A549 (cell line): ENCODE results near the gene EEF1B2. TPM values are rescaled to one million over a fixed set of nuclear protein-coding genes. Genes with fewer than 3 reads are reported as not detected.
A peak's percentile ranks its signal among the peaks of the same experiment; 100 is the strongest.

Source experiments
- ATAC-seq, 2 experiments: fragments of 200-7000 bp in 1 of 2; fragments of >200 bp in 1 of 2; cut with Nextera tagmentation in 1 of 2; cut with Tn5 transposase in 1 of 2; 3 replicates each; pipeline versions ENCODE4 v1.8.0 to v1.9.1; 2018 to 2020; ENCODE audit warnings: mild to moderate bottlenecking in 1 of 2, moderate library complexity in 1 of 2
- CTCF ChIA-PET: fragments of 300-600 bp; sonication (Branson Sonifier 250); formaldehyde crosslinking; extraction: SDS; loops from one replicate; lab custom pipeline; 2021; ENCODE audit warnings: antibody characterized with exemption, inconsistent platforms; lab: Yijun Ruan, JAX
- POLR2A ChIA-PET: fragments of 350-600 bp; formaldehyde crosslinking; extraction: SDS; loops from one replicate; lab custom pipeline; 2021; ENCODE audit warnings: antibody characterized with exemption, inconsistent platforms; lab: Yijun Ruan, JAX
- DNase-seq, 2 experiments: peaks; one replicate each; pipeline versions ENCODE4 v3.0.0 to v3.0.0-alpha.2; 2011 to 2016; ENCODE audit warnings: low read depth in 1 of 2, low spot score in 1 of 2
- FAIRE-seq: peaks from 2 replicates; lab custom pipeline; 2011; peaks lifted over from hg19 to GRCh38; lab: Jason Lieb, UNC
- H3K27ac ChIP-seq, 2 experiments: fragments of >200 bp; sonication (Bioruptor Twin); formaldehyde crosslinking; 3 replicates each; pipeline ENCODE4 v1.5.1; 2016 to 2017
- H3K4me1 ChIP-seq: fragments of >200 bp; sonication (Bioruptor Twin); formaldehyde crosslinking; 3 replicates; pipeline ENCODE4 v1.6.1; 2016
- H3K4me2 ChIP-seq: fragments of >200 bp; sonication (Bioruptor Twin); formaldehyde crosslinking; 3 replicates; pipeline ENCODE4 v1.6.1; 2016
- H3K4me3 ChIP-seq: fragments of >200 bp; sonication (Bioruptor Twin); formaldehyde crosslinking; 3 replicates; pipeline ENCODE4 v1.5.1; 2016
- H3K9me3 ChIP-seq: fragments of >200 bp; sonication (Bioruptor Twin); formaldehyde crosslinking; 3 replicates; pipeline ENCODE4 v1.6.1; 2016
- CBX2 ChIP-seq: fragments of 200-600 bp; sonication (generic); IDR thresholded peaks from 2 replicates; pipeline ENCODE4 v1.6.1; 2016; ENCODE audit warnings: low read depth, mild to moderate bottlenecking, borderline replicate concordance
- EP300 ChIP-seq, 2 experiments: fragments of >200 bp; sonication (Bioruptor Twin); formaldehyde crosslinking; IDR thresholded peaks; 2 replicates in 1 of 2; 3 replicates in 1 of 2; pipeline ENCODE4 v1.6.1; 2016 to 2017
- ESRRA ChIP-seq: fragments of 150-350 bp; IDR thresholded peaks from 2 replicates; pipeline ENCODE4 v1.6.1; 2014; ENCODE audit warnings: mild to moderate bottlenecking, low read length, borderline replicate concordance
- FOSB ChIP-seq: fragments of 250-450 bp; sonication (Bioruptor Pico); IDR thresholded peaks from 2 replicates; pipeline ENCODE4 v1.5.0; 2020; ENCODE audit warnings: mild to moderate bottlenecking, moderate library complexity
- JUN ChIP-seq, 2 experiments: fragments of >200 bp; sonication (Bioruptor Twin); formaldehyde crosslinking; IDR thresholded peaks; 2 replicates in 1 of 2; 3 replicates in 1 of 2; pipeline ENCODE4 v1.6.1; 2016 to 2017
- JUNB ChIP-seq: fragments of >200 bp; sonication (Bioruptor Twin); formaldehyde crosslinking; IDR thresholded peaks from 2 replicates; pipeline ENCODE4 v1.6.1; 2016
- MAZ ChIP-seq: fragments of 150-350 bp; IDR thresholded peaks from 2 replicates; pipeline ENCODE4 v1.6.1; 2014; ENCODE audit warnings: antibody characterized with exemption, low read depth, low read length, borderline replicate concordance
- MYC ChIP-seq: IDR thresholded peaks from 2 replicates; pipeline ENCODE4 v1.6.1; 2012; ENCODE audit warnings: mild to moderate bottlenecking, inconsistent platforms, low read length, improper control_type of control experiment, borderline replicate concordance
- NFE2L2 ChIP-seq: fragments of 150-350 bp; conservative IDR thresholded peaks from 2 replicates; pipeline ENCODE4 v1.6.1; 2014; ENCODE audit warnings: low read length
- NR3C1 ChIP-seq: fragments of >200 bp; sonication (Bioruptor Twin); formaldehyde crosslinking; IDR thresholded peaks from 3 replicates; pipeline ENCODE4 v1.6.1; 2017
- PHF8 ChIP-seq: fragments of 200-600 bp; sonication (generic); IDR thresholded peaks from 2 replicates; pipeline ENCODE4 v1.6.1; 2016; ENCODE audit warnings: low read depth, mild to moderate bottlenecking, antibody characterized with exemption, moderate library complexity, borderline replicate concordance
- POLR2A ChIP-seq: IDR thresholded peaks from 2 replicates; pipeline ENCODE4 v1.6.1; 2012; ENCODE audit warnings: mild to moderate bottlenecking, low read length
- RAD21 ChIP-seq, 2 experiments: fragments of >200 bp in 1 of 2; sonication (Bioruptor Twin) in 1 of 2; formaldehyde crosslinking in 1 of 2; IDR thresholded peaks in 1 of 2; conservative IDR thresholded peaks in 1 of 2; 2 replicates in 1 of 2; 3 replicates in 1 of 2; pipeline ENCODE4 v1.6.1; 2012 to 2018; ENCODE audit warnings: inconsistent platforms in 1 of 2
- RARB ChIP-seq: fragments of 250-450 bp; sonication (Bioruptor Pico); IDR thresholded peaks from 2 replicates; pipeline ENCODE4 v1.8.0; 2021; ENCODE audit warnings: mild to moderate bottlenecking, moderate library complexity
- RNF2 ChIP-seq: fragments of 200-600 bp; sonication (generic); IDR thresholded peaks from 2 replicates; pipeline ENCODE4 v1.6.1; 2016; ENCODE audit warnings: low read depth, mild to moderate bottlenecking, antibody characterized with exemption, moderate library complexity, borderline replicate concordance
- SMC3 ChIP-seq: fragments of >200 bp; sonication (Bioruptor Twin); formaldehyde crosslinking; IDR thresholded peaks from 3 replicates; pipeline ENCODE4 v1.6.1; 2018; ENCODE audit warnings: inconsistent platforms
- TFCP2L1 ChIP-seq: fragments of 250-450 bp; sonication (Bioruptor Pico); IDR thresholded peaks from 2 replicates; pipeline ENCODE4 v1.5.0; 2021; ENCODE audit warnings: mild to moderate bottlenecking
- TP53 ChIP-seq: fragments of 250-450 bp; sonication (Bioruptor Pico); IDR thresholded peaks from 2 replicates; pipeline ENCODE4 v1.5.0; 2021; ENCODE audit warnings: mild to moderate bottlenecking, moderate library complexity
- ZFP36 ChIP-seq: fragments of 450-650 bp; IDR thresholded peaks from 2 replicates; pipeline ENCODE4 v1.6.1; 2014; ENCODE audit warnings: borderline replicate concordance; ENCODE audit not compliant: partially characterized antibody
- whole genome bisulfite sequencing: methylation state at CpG from one replicate; pipeline ENCODE4 v1.1.6; 2017; ENCODE audit errors: missing lambda C conversion rate; 5-methylcytosine and 5-hydroxymethylcytosine counted together
- polyA minus RNA-seq: library from RNA; depleted of rRNA, polyadenylated mRNA; stranded (reverse); fragments of >200 nt; gene quantifications from 2 replicates; pipeline ENCODE4 v1.2.3, GENCODE V29; 2011; rRNA and poly(A)+ RNA removed
- polyA plus RNA-seq, 4 experiments: library from polyadenylated mRNA; depleted of rRNA in 3 of 4; stranded (reverse); fragments of >200 nt; fragmentation: RNase III in 1 of 4; extraction: RNeasy Plus Mini Kit Qiagen cat#74134 plus additional on column Dnase treatment in 1 of 4; gene quantifications; 2 replicates in 3 of 4; 3 replicates in 1 of 4; pipeline ENCODE4 v1.2.3, GENCODE V29; 2011 to 2017
- TF ChIP-seq, protein P1 (sequence below): fragments of >200 bp; sonication (Bioruptor Twin); formaldehyde crosslinking; IDR thresholded peaks from 3 replicates; pipeline ENCODE4 v1.6.1; 2016
- TF ChIP-seq, protein P2 (sequence below): fragments of >200 bp; sonication (Bioruptor Twin); formaldehyde crosslinking; IDR thresholded peaks from 2 replicates; pipeline ENCODE4 v1.6.1; 2016
- TF ChIP-seq, protein P3 (sequence below): IDR thresholded peaks from 2 replicates; pipeline ENCODE4 v1.6.1; 2012
- TF ChIP-seq, protein P4 (sequence below): IDR thresholded peaks from 2 replicates; pipeline ENCODE4 v1.6.1; 2012; ENCODE audit warnings: low read depth, borderline replicate concordance
- TF ChIP-seq, protein P5 (sequence below): fragments of 450-650 bp; IDR thresholded peaks from 2 replicates; pipeline ENCODE4 v1.6.1; 2014; ENCODE audit warnings: antibody characterized with exemption
- TF ChIP-seq, protein P6 (sequence below): IDR thresholded peaks from 2 replicates; pipeline ENCODE4 v1.6.1; 2012
- TF ChIP-seq, protein P7 (sequence below): fragments of 150-350 bp; IDR thresholded peaks from 2 replicates; pipeline ENCODE4 v1.6.1; 2014; ENCODE audit warnings: low read depth, mild to moderate bottlenecking, low read length

EEF1B2 gene
- polyA plus RNA-seq (2011; rRNA removed) (839 and 1,363 TPM in 2 replicates), polyA plus RNA-seq (2017; fragmentation: RNase III; extraction: RNeasy Plus Mini Kit Qiagen cat#74134 plus additional on column Dnase treatment) (1,005 to 1,061 TPM (median 1,035 TPM) in 3 replicates), polyA minus RNA-seq (463 and 573 TPM in 2 replicates)
- polyA plus RNA-seq (2012; cell fraction: cytosol; rRNA removed) = 930 and 1,028 TPM in 2 replicates
- polyA plus RNA-seq (2012; cell fraction: nucleus; rRNA removed) = 344 and 371 TPM in 2 replicates

DNA sequence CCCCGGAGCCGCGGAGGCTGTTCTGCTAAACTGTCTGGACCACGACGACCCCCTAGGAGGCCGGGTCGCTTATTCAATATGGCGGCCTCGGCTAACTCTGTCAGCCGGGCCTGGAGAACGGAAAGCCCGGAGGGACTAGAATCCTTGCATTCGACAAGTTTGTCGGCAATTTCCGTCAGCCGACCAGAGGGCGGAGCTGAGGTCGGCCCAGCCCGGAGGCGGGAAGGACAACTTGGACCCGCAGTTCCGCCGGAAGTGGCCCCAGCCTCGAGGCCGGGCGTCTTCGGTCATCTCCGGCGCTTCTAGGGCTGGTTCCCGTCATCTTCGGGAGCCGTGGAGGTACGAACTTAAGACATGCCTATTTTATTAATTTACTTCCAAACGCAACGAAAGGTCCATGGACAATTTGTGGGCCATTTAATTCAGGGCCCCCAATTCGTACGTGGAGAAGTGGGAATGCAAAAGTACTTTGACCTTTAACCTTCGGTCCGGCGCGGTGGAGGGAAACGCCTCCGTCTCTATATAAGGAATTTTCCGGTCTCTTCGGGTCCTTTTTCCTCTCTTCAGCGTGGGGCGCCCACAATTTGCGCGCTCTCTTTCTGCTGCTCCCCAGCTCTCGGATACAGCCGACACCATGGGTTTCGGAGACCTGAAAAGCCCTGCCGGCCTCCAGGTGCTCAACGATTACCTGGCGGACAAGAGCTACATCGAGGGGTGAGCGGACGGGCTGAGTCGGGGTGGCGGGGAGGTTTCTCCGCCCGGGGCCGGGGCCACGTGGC is at the start of gene EEF1B2, which contains the start of gene NDUFS1:
Gene EEF1B2, plus strand, starts transcription at position 550 of the 779 bp plus-strand sequence. Its CDS starts 85 bp downstream, at position 635.
Gene NDUFS1, minus strand, starts transcription at position 99 of the 779 bp plus-strand sequence. CDS start 5,766 bp downstream, outside the sequence.
- Histone ChIP-seq H3K4me1 (peaks cover 34% of the 10 kb centered on the region), H3K4me2 (peak within 1 kb of the TSS; percentile 91), H3K27ac (peak within 1 kb of the TSS; percentile 85 to 93), H3K9me3 (no peaks in the 10 kb centered on the region), H3K4me3 (peak within 1 kb of the TSS; percentile 97)
- CTCF ChIA-PET = interaction anchor here (1.4 kb wide), 1 partner anchor 100 kb away, joined by 4 read pairs; no protein-coding TSS in a partner anchor
- TF ChIP-seq, protein P1, sequence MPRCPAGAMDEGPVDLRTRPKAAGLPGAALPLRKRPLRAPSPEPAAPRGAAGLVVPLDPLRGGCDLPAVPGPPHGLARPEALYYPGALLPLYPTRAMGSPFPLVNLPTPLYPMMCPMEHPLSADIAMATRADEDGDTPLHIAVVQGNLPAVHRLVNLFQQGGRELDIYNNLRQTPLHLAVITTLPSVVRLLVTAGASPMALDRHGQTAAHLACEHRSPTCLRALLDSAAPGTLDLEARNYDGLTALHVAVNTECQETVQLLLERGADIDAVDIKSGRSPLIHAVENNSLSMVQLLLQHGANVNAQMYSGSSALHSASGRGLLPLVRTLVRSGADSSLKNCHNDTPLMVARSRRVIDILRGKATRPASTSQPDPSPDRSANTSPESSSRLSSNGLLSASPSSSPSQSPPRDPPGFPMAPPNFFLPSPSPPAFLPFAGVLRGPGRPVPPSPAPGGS = peak; percentile 65; the same call in 1 of the 3 replicates
- TF ChIP-seq TFCP2L1 (no peak), MYC (peak; percentile 81), MAZ (no peak; the same call in 1 of the 2 replicates), FOSB (CRISPR knock-in tag) (no peak), JUN (IDR thresholded peaks at IDR 0.05) (peak; percentile 43 to 87; a peak in 4 of 5 replicates), RARB (CRISPR knock-in tag) (peak; percentile 39; the same call in 1 of the 2 replicates), NFE2L2 (no peak), POLR2A (peak; percentile 45), RAD21 (conservative IDR thresholded peaks at IDR 0.05 in 1 of 2, IDR thresholded peaks at IDR 0.05 in 1 of 2) (no peak), ESRRA (no peak), PHF8 (peak; percentile 82), TP53 (CRISPR knock-in tag) (no peak), SMC3 (no peak)
- TF ChIP-seq, protein P2, sequence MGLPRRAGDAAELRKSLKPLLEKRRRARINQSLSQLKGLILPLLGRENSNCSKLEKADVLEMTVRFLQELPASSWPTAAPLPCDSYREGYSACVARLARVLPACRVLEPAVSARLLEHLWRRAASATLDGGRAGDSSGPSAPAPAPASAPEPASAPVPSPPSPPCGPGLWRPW = no peak
- TF ChIP-seq, protein P3, sequence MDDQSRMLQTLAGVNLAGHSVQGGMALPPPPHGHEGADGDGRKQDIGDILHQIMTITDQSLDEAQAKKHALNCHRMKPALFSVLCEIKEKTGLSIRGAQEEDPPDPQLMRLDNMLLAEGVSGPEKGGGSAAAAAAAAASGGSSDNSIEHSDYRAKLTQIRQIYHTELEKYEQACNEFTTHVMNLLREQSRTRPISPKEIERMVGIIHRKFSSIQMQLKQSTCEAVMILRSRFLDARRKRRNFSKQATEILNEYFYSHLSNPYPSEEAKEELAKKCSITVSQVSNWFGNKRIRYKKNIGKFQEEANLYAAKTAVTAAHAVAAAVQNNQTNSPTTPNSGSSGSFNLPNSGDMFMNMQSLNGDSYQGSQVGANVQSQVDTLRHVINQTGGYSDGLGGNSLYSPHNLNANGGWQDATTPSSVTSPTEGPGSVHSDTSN = 0 out of 2 replicates have a peak, but pooled peaks have one; percentile 14
- TF ChIP-seq, protein P4, sequence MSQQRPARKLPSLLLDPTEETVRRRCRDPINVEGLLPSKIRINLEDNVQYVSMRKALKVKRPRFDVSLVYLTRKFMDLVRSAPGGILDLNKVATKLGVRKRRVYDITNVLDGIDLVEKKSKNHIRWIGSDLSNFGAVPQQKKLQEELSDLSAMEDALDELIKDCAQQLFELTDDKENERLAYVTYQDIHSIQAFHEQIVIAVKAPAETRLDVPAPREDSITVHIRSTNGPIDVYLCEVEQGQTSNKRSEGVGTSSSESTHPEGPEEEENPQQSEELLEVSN = peak; percentile 67
- TF ChIP-seq, protein P5, sequence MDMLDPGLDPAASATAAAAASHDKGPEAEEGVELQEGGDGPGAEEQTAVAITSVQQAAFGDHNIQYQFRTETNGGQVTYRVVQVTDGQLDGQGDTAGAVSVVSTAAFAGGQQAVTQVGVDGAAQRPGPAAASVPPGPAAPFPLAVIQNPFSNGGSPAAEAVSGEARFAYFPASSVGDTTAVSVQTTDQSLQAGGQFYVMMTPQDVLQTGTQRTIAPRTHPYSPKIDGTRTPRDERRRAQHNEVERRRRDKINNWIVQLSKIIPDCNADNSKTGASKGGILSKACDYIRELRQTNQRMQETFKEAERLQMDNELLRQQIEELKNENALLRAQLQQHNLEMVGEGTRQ = no peak; the same call in 1 of the 2 replicates
- TF ChIP-seq, protein P6, sequence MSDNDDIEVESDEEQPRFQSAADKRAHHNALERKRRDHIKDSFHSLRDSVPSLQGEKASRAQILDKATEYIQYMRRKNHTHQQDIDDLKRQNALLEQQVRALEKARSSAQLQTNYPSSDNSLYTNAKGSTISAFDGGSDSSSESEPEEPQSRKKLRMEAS = peak; percentile 96
- no peak for FAIRE-seq
- WGBS = under 1% methylated on average over 42 of the region's 64 CpGs
- DNase-seq = peak; percentile 91 to 98
- peak; percentile 94 to 97 for ATAC-seq
- POLR2A ChIA-PET = interaction anchor here (1.0 to 1.1 kb wide), 3 partner anchors 13 to 116 kb away, joined by 3 to 7 read pairs (median 3); partner anchors contain the start of gene INO80D

DNA sequence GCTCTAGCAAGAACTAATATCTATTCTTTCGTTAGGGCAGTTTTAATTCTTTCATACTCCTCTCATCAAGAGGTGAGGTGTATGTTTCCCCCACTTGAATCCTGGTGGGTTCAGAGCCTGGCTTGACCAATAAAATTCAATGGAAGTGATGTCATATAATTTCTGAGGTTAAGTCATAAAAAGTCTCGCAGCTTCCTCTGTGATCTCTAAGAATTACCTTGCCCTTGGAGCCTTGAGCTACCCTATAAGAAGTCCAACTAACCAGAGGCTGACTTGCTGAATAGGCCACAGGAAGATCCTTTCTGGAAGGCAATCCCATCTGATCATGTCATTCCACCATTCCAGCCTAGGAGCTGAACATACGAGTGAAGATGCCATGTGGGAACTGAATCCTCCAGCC is 47.6 kb upstream of the EEF1B2 start:
- 98% methylated on average over 3 of the region's 3 CpGs for WGBS
- ATAC-seq (0 out of 6 replicates have a peak, but pooled peaks of 1 of the 2 experiments have one; percentile 11), FAIRE-seq (no peak), DNase-seq (no peak)
- Histone ChIP-seq H3K27ac (no peak overlapping the region), H3K4me2 (no peak overlapping the region), H3K4me3 (no peak overlapping the region), H3K9me3 (no peaks in the 10 kb centered on the region), H3K4me1 (peaks cover 25% of the 10 kb centered on the region)
- POLR2A ChIA-PET = no interaction called here
- CTCF ChIA-PET = no interaction called here
- TF ChIP-seq NFE2L2 (no peak), ZFP36 (no peak), NR3C1 (no peak), JUN (IDR thresholded peaks at IDR 0.05) (no peak), EP300 (IDR thresholded peaks at IDR 0.05) (no peak), RNF2 (no peak), JUNB (no peak), CBX2 (no peak), RAD21 (conservative IDR thresholded peaks at IDR 0.05 in 1 of 2, IDR thresholded peaks at IDR 0.05 in 1 of 2) (no peak)
- TF ChIP-seq, protein P5 = no peak
- TF ChIP-seq, protein P7, sequence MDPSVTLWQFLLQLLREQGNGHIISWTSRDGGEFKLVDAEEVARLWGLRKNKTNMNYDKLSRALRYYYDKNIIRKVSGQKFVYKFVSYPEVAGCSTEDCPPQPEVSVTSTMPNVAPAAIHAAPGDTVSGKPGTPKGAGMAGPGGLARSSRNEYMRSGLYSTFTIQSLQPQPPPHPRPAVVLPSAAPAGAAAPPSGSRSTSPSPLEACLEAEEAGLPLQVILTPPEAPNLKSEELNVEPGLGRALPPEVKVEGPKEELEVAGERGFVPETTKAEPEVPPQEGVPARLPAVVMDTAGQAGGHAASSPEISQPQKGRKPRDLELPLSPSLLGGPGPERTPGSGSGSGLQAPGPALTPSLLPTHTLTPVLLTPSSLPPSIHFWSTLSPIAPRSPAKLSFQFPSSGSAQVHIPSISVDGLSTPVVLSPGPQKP = no peak
- TF ChIP-seq, protein P3 = no peak
